ENCODE measurements around the gene NOTUM. TPM values are rescaled to one million over a fixed set of nuclear protein-coding genes. Genes with fewer than 3 reads are reported as not detected.

Gene NOTUM
- total and polyA plus RNA-seq, 9 of the 15 experiments (the other 6 are each of a cell fraction or from before 2014, with no cell fraction given) = 0.03 to 14.0 (median 4.1) TPM

DNA sequence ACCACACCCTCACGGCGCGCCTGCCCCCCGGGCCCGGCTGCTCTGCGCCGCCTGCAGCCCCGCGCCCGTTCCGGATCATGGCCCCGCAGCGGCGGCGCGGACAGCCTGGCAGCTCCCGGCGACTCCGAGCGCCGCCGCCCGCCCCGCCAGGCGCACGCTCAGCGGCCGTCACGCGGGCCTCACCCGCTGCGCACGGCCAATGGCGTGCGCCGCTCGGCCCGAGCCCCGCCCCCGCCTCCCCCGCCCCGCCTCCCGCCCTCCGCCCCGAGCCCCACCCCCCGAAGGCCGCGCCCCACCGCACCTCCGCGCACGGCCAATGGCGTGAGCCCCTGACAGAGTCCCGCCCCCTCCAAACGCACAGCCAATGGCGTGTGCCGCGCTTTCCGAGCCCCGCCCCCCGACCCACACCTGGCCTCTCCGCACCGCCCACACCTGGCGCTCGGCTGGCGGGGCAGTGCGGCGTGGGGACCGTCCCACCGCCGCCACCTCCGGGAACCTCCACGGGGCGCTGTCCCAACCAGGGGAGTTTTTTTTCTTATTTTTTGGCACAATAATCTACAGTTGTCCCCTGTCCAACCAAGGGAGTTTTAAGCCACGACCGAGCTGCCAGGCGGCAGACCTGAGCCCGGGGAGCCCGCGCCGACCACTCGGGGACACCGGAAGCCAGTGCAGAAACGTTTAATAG, 49.6 kb downstream of the NOTUM start, which contains the start of gene PCYT2 (continued):
- 0 out of 2 replicates have a peak, but pooled peaks have one; percentile 6 for TF ChIP-seq TEAD4 (IDR thresholded peaks at IDR 0.05; ENCODE audit: low read length)
- no peak for TF ChIP-seq TEAD4 (CRISPR knock-in tag; IDR thresholded peaks at IDR 0.05; ENCODE audit: borderline replicate concordance)
- no peak for TF ChIP-seq ZNF785 (CRISPR knock-in tag; IDR thresholded peaks at IDR 0.05)
- peak; percentile 38 for TF ChIP-seq FIP1L1 (IDR thresholded peaks at IDR 0.05; ENCODE audit: low read depth, low read length, poor library complexity, severe bottlenecking)
- no peak for TF ChIP-seq E2F3 (CRISPR knock-in tag; IDR thresholded peaks at IDR 0.05)
- TF ChIP-seq YBX1 (IDR thresholded peaks at IDR 0.05) = no peak
- TF ChIP-seq, protein P1, sequence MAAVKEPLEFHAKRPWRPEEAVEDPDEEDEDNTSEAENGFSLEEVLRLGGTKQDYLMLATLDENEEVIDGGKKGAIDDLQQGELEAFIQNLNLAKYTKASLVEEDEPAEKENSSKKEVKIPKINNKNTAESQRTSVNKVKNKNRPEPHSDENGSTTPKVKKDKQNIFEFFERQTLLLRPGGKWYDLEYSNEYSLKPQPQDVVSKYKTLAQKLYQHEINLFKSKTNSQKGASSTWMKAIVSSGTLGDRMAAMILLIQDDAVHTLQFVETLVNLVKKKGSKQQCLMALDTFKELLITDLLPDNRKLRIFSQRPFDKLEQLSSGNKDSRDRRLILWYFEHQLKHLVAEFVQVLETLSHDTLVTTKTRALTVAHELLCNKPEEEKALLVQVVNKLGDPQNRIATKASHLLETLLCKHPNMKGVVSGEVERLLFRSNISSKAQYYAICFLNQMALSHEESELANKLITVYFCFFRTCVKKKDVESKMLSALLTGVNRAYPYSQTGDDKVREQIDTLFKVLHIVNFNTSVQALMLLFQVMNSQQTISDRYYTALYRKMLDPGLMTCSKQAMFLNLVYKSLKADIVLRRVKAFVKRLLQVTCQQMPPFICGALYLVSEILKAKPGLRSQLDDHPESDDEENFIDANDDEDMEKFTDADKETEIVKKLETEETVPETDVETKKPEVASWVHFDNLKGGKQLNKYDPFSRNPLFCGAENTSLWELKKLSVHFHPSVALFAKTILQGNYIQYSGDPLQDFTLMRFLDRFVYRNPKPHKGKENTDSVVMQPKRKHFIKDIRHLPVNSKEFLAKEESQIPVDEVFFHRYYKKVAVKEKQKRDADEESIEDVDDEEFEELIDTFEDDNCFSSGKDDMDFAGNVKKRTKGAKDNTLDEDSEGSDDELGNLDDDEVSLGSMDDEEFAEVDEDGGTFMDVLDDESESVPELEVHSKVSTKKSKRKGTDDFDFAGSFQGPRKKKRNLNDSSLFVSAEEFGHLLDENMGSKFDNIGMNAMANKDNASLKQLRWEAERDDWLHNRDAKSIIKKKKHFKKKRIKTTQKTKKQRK (IDR thresholded peaks at IDR 0.05; ENCODE audit: borderline replicate concordance, low read depth, low read length) = no peak
- no peak for TF ChIP-seq SMAD1 (IDR thresholded peaks at IDR 0.05; ENCODE audit: low read depth, low read length, partially characterized antibody)
- no peak for TF ChIP-seq EP400 (IDR thresholded peaks at IDR 0.05)
- no peak for TF ChIP-seq ETV1 (tag; conservative IDR thresholded peaks at IDR 0.05; ENCODE audit: low read depth)
- TF ChIP-seq SIX5 (IDR thresholded peaks at IDR 0.05; ENCODE audit: borderline replicate concordance in 1 of 2, insufficient read depth in 1 of 2, low read depth in 1 of 2, low read length in 2 of 2) = no peak
